ENCODE data around the gene B3GALT4.

DNA sequence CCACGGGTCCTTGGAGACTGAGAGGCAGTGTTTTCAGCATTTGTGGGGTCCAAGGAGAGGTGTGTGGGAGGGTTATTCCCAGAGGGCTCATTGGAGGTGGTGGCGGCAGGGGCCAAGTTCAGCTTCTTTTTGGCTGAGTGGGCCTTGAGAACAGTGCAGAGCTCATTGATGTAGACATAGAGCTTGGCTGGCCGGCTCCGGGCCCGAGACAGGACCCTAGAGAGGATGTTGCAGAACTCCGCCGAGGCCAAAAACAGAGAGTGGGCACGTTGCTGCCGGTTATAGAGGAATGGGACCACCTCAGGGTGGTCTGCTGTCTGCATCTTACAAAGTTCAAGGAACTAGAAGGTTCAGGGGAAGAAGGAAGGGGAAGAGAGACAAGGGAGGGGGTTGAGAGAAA is 44.3 kb downstream of the B3GALT4 start:
- TF ChIP-seq, protein P1, sequence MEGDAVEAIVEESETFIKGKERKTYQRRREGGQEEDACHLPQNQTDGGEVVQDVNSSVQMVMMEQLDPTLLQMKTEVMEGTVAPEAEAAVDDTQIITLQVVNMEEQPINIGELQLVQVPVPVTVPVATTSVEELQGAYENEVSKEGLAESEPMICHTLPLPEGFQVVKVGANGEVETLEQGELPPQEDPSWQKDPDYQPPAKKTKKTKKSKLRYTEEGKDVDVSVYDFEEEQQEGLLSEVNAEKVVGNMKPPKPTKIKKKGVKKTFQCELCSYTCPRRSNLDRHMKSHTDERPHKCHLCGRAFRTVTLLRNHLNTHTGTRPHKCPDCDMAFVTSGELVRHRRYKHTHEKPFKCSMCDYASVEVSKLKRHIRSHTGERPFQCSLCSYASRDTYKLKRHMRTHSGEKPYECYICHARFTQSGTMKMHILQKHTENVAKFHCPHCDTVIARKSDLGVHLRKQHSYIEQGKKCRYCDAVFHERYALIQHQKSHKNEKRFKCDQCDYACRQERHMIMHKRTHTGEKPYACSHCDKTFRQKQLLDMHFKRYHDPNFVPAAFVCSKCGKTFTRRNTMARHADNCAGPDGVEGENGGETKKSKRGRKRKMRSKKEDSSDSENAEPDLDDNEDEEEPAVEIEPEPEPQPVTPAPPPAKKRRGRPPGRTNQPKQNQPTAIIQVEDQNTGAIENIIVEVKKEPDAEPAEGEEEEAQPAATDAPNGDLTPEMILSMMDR (IDR thresholded peaks at IDR 0.05; ENCODE audit: low read length), result no peak
- no peak for TF ChIP-seq EZH2 (optimal IDR thresholded peaks at IDR 0.05; ENCODE audit: low read depth, low read length)
